Measurements from ENCODE around the gene LPIN1.

DNA sequence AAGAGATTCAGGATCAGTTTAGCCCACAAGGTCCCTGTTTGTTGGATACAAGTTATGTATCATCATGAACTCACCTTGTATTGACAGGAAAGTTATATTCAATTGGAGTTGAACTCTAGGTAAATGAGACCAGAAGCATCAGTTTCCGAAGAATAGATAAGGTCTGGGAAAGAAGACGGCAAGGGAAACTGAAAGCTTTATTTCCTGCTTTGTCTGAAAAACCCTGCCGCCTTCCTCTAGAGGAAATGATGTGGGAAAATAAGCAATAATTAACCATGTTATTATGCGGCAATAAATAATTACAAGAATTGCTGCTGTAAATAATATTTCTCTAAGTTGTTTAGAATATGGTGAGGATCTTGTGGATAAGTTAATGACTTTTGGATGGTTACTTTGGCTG, 32.0 kb downstream of the LPIN1 start:
- TF ChIP-seq, protein P1, sequence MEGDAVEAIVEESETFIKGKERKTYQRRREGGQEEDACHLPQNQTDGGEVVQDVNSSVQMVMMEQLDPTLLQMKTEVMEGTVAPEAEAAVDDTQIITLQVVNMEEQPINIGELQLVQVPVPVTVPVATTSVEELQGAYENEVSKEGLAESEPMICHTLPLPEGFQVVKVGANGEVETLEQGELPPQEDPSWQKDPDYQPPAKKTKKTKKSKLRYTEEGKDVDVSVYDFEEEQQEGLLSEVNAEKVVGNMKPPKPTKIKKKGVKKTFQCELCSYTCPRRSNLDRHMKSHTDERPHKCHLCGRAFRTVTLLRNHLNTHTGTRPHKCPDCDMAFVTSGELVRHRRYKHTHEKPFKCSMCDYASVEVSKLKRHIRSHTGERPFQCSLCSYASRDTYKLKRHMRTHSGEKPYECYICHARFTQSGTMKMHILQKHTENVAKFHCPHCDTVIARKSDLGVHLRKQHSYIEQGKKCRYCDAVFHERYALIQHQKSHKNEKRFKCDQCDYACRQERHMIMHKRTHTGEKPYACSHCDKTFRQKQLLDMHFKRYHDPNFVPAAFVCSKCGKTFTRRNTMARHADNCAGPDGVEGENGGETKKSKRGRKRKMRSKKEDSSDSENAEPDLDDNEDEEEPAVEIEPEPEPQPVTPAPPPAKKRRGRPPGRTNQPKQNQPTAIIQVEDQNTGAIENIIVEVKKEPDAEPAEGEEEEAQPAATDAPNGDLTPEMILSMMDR (conservative IDR thresholded peaks at IDR 0.05 in 1 of 2, IDR thresholded peaks at IDR 0.05 in 1 of 2; ENCODE audit: extremely low read depth in 1 of 2, insufficient read depth in 1 of 2, low read depth in 1 of 2, low read length in 2 of 2) = no peak
- TF ChIP-seq EZH2 (IDR thresholded peaks at IDR 0.05; ENCODE audit: borderline replicate concordance, low read length) = no peak

Data from mammary epithelial cell (primary cell).